GM21619 (cell line): ENCODE results near the gene PHF21B.
"Not testable (repeated sequence)": the region's sequence is repeated elsewhere in the genome, so short reads cannot be mapped to it uniquely, and the experiment has no call there.

Experiments used
- ATAC-seq: cut with Tn5 transposase; IDR thresholded peaks from one replicate; pipeline ENCODE4 v1.9.1; 2021; ENCODE audit not compliant: unreplicated experiment

Gene PHF21B

DNA sequence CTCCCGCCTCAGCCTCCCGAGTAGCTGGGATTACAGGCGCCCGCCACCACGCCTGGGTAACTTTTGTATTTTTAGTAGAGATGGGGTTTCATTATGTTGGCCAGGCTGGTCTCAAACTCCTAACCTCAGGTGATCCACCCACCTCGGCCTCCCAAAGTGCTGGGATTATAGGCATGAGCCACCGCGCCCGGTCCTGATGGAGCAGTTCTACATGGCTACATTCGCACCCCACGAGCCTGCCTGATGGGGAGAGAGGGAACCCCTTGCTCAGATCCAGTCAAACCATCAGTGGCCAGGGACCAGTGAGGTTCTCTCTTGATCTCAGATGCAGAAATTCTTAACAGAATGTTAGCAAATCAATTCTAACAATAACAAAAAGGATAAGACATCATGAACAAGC lies 88.0 kb downstream of the PHF21B start:
- ATAC-seq: not testable (repeated sequence)

DNA sequence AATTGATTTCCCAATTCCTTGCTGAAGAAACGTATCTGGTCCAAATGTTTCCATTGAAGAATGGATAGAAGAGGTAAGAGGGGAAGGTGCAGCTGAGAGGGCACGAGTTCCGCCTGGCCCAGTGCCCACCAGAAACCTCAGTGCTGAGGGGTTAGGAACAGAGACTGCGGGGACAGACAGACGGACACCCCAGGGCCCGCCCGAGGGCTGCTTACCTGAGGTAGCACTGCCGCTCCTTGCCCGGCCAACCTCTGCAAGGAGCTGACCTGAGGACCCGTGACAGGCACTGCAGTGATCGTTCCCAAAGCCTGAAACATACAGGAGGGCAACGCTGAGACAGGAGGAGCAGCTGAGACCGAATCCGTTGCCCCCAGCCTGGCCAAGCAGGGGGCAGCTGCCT lies 89.6 kb downstream of the PHF21B start:
- no peak for ATAC-seq

DNA sequence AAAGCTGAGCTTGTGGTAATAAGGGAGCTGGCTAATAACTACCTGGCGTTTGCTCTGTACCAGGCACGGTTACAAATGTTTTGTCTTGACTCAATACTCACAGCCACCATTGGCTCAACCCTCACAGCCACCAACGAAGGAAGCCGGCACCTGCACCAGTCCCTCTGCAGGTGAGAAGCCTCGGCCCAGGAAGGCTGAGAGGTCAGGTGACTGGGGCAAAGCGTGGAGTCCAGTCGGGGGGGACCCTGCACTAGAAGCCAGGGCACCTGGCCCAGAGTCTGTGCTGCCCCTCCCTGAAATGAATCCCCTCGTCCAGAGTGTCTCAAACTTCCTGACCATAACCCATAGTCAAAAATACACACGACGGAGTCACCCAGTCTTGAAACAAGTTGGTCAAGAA lies 90.1 kb downstream of the PHF21B start:
- no peak for ATAC-seq

DNA sequence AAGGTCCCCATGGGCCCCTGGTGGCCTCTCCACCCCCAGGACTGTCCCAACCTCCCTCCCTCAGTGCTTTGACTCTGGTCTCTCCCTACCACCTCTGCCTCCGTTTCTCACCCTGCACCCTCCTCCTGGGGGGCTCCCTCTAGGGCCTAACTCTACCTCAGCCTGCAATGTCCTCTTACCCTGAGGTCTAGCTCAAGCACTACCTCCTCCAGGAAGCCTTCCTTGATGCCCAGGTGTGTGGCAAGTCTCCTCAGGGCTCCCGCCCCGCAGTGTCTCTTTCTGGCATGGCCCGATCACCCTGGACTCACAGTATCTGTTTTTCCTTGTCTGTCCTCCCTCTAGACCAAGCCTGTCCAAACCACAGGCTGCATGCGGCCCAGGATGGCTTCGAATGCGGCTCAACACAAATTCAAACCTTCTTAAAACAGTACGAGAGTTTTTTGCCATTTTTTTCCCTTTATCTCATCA lies 90.8 kb downstream of the PHF21B start:
- no peak for ATAC-seq

DNA sequence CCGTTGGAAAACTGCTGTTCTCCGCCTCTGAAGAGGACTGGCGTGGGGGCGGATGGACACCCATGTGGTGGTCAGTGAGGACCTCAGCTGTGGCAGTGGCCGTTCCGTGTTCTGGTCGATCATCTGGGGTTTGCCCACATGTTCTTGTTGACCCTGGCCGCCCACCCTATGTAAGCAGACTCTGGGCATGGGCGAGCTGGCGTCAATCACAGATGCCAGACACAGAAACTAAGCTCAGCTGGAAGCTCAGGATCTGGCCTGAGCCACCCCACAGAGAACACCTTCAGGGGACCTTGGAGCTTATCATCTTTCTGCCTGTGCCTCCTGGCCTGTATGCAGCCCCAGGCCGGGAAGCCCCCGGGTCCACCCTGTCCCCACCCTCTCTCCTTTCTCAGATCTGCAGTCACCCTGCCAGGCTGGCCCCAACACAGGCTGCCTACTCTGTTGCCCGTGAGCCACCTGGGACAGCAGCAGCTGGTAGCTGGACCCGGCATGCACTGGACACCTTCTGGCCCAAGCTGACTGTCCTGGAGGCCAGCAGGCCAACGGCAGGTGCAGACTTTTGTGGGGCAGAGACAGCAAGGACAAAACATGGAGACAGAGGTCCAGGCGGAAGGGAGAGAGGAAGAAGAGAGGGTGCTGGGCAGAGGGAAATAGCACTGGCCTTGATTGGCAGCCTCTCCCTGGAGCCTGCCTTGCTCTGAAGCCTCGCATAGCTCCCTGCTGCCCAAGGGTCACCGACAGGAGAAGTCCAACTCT lies 91.5 kb downstream of the PHF21B start:
- ATAC-seq: no peak

DNA sequence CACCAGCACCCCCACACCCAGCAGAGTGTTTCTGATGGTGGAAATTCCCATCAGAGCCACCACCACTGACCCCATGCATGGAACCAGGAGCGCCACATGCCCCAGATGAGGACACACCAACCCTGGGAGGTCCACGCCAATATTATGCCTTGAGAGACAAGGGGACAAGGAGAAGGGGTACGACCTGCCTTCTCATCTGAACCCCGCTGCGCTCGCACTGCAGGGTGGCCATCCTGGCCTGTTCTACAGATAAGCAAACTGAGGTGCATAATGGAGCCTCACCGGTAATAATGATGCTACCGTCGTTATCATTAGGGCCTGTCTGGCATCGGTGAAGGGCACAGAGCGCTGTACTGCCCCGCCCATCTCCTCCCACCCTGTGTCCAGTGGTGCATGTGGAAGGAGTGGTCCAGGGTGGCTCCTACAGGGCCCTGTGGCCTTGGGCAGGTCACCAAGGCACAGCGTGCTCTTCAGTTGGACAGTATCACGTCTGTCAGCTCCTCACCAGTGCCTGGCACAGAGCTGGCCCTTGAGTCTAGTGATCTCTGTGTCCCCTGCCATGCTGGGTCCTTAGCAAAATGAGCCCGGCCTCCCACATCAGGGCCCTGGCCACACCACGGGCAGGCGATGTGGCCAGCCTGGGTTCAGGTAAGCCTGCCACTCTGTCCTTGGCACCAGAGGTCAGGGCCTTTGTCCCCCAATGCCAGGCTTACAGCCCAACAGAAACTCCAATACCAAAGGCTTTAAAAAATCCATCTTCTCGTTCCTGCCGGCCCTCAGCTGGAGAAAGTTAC lies 92.2 kb downstream of the PHF21B start:
- ATAC-seq: no peak

DNA sequence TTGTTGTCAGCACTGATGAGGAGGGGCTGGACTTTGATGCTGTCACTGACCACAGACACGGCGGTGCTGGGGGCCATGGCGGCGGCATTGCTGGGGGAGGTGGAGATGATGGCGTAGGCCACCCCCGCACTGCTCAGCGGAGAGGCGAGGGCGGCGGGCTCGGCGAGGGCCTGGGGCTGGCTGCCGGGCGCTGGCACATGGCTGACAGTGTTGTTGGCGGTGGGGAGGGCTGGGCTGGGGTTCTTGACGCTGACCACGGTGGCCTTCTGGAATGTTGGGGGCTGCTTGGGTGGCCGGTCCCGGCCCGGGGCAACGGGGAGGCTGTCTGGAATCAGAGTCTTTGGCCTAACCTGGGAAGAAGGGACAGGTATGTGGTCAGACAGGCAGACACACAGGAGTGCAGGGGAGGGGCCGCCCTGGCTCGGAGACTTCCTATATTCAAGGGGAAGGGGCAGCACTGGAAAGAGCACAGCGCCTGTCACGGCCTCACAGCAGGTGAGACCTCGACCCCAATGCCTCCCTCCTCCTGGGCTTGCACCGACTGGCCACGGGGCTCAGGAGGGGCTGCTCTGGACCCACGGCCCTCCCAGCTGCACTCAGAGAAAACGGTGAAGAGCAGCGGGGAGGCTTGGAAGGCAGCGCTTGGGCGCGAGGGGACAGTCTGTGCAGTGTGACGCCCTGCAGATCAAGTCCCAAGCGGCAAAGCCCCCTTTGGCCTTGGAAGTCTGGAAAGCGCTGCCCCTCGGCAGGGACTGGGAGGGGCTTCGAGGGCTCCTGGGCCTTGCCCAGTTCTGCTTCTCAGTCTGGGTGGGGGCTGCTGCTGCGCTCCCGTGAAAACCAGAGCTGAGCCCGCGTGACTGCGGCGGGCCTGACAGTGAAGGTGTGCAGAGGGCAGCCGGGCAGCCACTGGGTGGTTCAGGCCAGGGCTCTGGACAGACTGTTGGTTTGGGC lies 93.2 kb downstream of the PHF21B start:
- ATAC-seq: no peak

DNA sequence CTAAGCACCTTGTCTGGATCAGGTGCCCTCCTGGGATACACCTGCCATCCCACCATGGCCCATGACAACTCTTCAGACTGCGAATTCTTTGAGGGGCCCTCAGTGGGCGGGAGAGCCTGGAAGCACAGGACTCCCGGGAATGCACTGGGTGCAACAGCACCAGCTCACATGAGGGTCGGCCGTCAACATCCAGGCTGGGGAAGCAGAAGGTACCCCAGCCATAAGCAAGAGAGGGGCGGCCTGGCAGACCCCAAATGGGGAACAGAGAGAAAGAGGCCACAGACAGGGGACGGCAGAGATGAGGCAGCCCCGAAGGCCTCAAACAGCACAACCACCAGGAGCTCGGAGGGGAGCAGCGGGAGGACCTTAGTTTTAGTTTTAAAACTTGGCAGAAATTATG lies 94.4 kb downstream of the PHF21B start:
- no peak for ATAC-seq

DNA sequence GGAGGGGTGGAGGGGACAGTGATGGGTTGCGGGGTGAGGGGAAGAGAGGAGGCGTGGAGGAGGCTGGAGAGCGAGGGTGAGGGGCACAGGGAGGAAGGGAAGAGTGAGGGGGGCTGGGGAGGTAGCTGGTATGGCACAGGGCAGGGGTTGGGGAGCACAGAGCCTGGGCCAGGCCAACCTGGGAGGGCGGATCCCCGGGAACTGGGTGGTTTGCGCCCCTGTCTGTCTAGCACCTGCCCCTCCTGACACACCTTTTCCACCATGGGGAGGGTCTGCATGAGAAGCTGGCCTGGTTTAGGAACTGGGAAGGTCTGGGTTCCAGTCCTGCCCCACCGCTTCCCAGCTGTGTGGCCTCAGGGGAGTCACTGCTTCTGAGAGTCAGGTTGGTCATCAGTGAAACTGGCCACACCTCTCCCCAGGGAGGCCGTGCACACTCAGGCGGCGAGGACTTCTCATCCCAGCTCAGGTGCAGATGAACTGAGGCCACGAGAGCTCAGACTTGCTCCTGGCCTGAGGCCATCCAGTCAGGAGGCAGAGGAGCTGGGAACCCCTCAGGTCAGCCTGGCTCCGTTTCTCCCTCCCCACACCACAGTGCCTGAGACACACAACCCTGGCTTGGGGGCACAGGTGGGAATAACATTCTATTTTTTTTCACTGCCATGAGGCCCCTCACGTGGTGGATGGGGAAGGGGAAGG lies 95.6 kb downstream of the PHF21B start:
- no peak for ATAC-seq

DNA sequence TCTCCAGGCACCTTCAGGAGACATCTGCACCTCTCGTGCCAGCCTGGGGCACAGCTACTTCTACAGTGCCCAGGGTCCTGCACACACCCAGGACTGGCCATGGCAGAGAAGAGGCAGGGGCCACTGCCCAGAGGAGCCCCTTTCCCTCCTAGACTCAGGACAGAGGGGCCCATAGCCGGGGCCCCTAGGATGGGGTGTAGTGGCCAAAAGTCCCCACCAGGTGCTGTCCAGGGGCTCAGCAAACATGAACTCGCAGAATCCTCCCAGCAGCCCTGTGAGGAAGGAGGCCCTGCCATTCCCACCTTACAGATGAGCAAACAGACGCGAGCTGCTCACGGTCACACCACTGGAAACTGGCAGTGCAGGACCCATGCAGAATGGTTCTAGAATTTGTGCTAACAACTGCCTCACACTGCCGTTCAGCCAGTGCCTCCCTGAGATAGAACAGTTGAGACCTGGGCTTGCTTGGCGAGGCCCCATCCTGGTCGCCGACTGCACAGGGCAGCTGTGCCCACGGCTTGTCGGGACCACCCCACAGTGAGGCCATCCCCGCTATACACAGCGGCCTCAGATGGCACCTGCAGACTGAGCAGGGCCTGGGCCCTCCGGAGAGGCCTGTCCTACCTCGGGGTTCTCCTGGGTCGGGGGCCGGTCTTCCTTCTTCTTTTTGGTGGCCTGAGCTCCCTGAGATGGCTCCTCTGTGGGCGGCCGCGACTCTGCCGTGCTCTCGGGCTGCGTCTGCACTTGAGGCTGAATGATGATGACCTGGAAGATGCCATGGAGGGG lies 96.4 kb downstream of the PHF21B start:
- ATAC-seq: no peak

DNA sequence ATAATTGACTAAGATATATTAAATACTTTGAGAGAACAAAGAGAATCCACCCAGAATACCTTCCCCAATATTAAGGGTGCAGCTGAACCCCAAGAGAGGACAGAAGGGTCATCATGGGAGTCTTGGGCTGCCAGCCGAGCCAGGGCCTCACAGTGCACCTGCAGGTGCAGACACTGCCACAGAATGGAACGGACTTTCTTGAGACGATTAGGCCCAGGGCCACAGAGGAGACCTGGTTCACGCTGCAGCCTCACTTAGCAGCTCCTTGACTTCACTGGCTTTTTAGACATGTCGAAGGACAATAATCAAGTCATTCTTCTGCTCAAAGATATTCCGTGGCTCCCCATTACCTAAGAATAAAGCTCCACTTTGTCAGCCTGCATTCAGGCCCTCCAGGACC lies 100.6 kb downstream of the PHF21B start:
- no peak for ATAC-seq

DNA sequence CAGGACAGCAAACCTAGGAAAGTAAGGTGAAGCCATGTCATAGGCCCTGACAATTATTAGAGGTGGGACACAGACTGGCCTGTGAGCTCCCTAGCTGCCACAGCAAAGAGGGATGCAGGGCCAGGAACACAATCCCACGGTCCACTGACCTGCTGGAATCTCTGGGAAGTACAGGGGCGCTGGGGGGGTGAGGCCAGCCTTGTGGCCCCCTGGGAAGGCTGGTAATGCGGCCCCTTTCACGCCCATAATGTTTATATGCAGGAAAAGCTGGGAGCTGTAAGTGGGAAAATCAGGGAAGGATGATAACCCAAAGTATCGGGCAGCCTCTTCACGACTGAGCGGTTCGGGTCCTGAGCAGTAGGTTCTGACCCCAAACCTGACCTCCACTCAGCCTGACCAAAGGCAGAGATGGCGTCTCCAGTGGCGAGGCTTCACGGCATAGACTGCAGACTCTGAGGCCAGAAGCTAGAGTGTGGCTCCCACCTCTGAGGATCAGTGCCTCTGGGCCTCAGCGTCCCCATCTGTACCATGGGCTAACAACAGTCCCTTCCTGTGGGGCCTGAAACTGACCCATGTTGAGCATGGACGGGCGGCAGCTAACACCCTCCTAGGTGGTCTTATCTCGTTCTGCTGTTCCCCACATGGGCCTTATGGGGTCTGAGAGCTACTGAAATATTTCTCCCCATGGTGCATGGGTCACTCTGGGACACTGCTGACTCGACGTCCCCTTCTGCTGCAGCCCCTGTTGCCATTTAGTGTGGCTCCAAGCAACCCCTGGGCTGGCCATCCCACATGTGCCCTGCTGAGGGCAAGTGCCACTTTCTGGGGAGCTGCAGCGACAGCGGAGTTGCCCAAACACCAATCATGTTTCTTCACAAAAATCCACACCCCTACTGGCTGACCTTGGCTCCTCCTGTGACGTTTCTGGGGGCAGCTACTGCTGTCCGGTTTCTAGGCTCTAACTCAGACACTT lies 101.8 kb downstream of the PHF21B start:
- no peak for ATAC-seq

DNA sequence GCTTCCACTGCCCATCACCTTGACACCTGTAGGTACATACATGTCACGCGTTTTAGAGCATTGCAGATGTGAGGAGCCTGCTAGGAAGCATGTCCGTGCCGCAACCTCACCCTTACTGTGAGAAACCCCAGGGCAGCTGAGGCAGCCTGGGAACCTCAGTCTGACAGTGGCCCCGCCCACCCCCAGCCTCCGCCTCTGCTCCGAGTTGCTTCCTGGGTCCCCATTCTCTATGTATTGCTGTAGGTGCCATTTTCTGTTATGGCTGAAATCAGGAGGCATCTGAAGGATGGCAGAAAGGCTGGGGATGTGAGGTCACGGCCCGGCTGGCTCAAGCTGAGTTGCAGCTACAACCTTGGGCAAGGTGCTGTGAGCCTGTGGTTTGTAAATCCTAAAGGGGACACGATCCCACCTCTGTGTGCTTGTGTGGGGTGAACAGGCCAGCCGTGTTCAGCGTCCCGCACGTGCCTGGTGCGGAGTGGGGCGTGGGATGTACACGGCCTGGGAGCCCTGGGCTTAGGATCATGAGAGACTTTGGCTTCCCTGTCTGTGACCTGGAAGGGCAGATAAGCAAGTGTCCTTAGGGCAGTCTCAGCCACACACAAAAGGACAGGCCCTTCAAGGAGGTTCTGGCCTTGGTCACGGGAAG lies 102.7 kb downstream of the PHF21B start:
- ATAC-seq: no peak

DNA sequence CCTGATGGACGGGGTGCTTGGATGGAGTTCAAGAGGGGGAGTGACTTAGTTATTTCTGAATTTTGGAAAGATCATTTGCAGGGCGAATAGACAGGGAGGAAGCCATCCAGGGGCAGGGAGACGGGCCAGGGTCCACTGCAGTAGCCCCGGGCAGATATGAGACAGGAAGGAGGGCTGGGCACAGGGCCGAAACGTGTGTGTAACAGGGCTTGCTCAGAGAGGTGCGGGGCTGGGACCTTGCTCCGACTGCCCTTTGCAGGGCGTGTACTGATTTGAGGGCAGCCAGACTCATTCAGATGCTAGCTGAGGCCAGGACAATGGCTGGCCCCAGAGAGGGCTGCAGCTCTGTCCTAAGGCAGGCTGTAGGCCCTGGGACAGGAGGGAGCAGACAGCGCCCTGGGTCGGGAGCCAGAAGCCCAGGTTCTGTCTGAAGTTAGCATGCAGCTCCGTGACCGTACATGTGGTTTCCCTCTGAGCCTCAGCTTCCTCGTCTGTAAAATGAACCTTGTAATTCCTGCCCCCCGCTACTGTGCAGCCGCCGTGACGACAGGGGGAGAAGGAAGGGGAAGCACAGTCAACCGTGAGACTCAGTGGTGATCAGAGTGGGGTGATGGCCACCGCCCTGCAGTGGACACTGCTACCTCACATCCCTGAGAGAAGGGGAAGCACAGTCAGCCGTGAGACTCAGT lies 103.4 kb downstream of the PHF21B start:
- no peak for ATAC-seq

DNA sequence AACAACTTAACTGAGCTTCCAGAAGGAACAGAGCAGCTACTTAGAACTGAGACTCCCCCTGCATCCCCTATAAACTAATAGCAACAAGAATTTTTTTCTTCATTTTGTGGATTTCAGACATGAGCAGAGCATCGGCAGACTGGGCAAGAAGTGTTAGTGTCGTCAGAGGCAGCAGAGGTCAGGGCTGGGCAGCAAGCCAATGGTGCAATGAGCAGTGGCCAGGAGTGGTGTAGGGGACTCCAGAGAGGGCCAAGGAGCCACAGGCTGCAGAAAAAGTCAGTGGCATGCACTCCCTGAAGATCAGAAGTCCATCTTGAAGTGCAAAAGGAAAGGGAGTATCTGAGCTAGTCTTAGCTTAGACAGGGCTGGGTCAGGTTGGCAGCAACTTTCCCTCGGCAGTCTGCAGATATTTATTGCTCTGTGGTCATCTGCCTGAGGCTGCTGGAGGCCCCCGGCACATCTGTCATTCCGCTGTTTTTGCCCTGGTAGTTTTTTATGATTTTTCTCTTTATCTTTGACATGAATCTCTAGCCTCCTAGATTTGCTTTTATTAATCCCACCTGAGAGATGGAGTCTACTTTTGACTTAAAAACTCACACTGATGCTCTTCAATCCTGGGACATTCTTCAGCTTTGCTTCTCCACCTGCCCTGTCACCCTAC lies 105.2 kb downstream of the PHF21B start:
- not testable (repeated sequence) for ATAC-seq

DNA sequence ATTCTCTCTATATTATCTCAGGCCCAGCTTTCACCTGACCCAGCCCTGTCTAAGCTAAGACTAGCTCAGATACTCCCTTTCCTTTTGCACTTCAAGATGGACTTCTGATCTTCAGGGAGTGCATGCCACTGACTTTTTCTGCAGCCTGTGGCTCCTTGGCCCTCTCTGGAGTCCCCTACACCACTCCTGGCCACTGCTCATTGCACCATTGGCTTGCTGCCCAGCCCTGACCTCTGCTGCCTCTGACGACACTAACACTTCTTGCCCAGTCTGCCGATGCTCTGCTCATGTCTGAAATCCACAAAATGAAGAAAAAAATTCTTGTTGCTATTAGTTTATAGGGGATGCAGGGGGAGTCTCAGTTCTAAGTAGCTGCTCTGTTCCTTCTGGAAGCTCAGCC lies 106.6 kb downstream of the PHF21B start:
- not testable (repeated sequence) for ATAC-seq

DNA sequence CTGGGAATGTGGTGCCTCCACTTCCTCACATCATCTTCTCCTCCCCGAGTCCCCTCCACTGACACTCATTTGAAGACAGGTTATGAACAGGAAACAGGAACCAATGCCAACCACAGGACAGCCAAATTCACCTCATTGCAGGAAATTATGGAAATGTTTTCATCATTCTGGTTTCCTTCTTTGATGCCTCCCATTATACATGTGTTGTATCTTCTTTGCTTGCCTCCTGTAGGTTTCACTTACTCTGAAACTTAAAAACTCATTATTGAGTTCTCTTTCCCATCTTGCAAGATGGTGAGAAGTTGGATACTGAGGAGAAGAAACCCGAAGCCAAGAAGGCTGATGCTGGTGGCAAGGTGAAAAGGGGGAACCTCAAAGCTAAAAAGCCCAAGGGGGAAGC lies 108.5 kb downstream of the PHF21B start:
- ATAC-seq: no peak
